ES-I3 (cell line): ENCODE measurements around the gene ARMC3.

Experiments used
- H3K36me3 ChIP-seq: 2 replicates; pipeline ENCODE4 v1.6.1; 2013; ENCODE audit warnings: mild to moderate bottlenecking, low read length, control low read depth, moderate library complexity; ENCODE audit not compliant: insufficient read depth
- H3K4me1 ChIP-seq: 2 replicates; pipeline ENCODE4 v1.6.1; 2013; ENCODE audit warnings: mild to moderate bottlenecking, control low read depth, low read length; ENCODE audit not compliant: insufficient read depth
- H3K9ac ChIP-seq: 2 replicates; pipeline ENCODE4 v1.6.1; 2013; ENCODE audit warnings: low read depth, mild to moderate bottlenecking, low read length, moderate library complexity
- H3K9me3 ChIP-seq: 2 replicates; pipeline ENCODE4 v1.6.1; 2013; ENCODE audit warnings: mild to moderate bottlenecking, low read length, moderate library complexity; ENCODE audit not compliant: control insufficient read depth, insufficient read depth

The ARMC3 gene

GRCh38 chr10:23079700-23080099 is 151.8 kb downstream of the ARMC3 start:
- Histone ChIP-seq H3K4me1 (peaks cover 4% of the 10 kb centered on the region; the same call in 1 of the 2 replicates), H3K9me3 (no peaks in the 10 kb centered on the region), H3K9ac (no peak overlapping the region), H3K36me3 (no peaks in the 10 kb centered on the region)

- no peak overlapping the region for H3K9ac ChIP-seq
- H3K36me3 ChIP-seq = no peaks in the 10 kb centered on the region
- peaks cover 4% of the 10 kb centered on the region; the same call in 1 of the 2 replicates for H3K4me1 ChIP-seq
- H3K9me3 ChIP-seq = no peaks in the 10 kb centered on the region
Measured at GRCh38 chr10:23080262-23080661, 152.4 kb downstream of the ARMC3 start.

GRCh38 chr10:23081221-23081750 is 153.4 kb downstream of the ARMC3 start:
- Histone ChIP-seq H3K4me1 (peaks cover 4% of the 10 kb centered on the region; the same call in 1 of the 2 replicates), H3K36me3 (no peaks in the 10 kb centered on the region), H3K9me3 (no peaks in the 10 kb centered on the region), H3K9ac (no peak overlapping the region)

- Histone ChIP-seq H3K36me3 (no peaks in the 10 kb centered on the region), H3K9ac (no peak overlapping the region), H3K4me1 (peaks cover 4% of the 10 kb centered on the region; the same call in 1 of the 2 replicates), H3K9me3 (no peaks in the 10 kb centered on the region)
Measured at GRCh38 chr10:23081891-23082290, 154.0 kb downstream of the ARMC3 start.
